Right renal cortex interstitium (tissue), 3 donors: ENCODE measurements around the gene KRTAP12-3. TPM values are rescaled to one million over a fixed set of nuclear protein-coding genes. Genes with fewer than 3 reads are reported as not detected.
"Not testable (repeated sequence)": the region's sequence is repeated elsewhere in the genome, so short reads cannot be mapped to it uniquely, and the experiment has no call there.

ENCODE experiments used
- DNase-seq, 3 donors: peaks; one replicate each; pipeline ENCODE4 v3.0.0-alpha.2; 2013; ENCODE audit warnings: low read depth in 3 of 3, low spot score in 2 of 3
- polyA plus RNA-seq, 3 donors: library from polyadenylated mRNA; unstranded; fragments of 120-200 nt; gene quantifications; one replicate each; pipeline ENCODE4 v1.2.1, GENCODE V29; 2013; ENCODE audit not compliant: insufficient read length in 3 of 3

KRTAP12-3 gene, protein sequence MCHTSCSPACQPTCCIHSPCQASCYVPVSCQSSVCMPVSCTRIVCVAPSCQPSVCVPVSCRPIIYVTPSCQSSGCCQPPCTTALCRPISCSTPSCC
- not detected for polyA plus RNA-seq

DNA sequence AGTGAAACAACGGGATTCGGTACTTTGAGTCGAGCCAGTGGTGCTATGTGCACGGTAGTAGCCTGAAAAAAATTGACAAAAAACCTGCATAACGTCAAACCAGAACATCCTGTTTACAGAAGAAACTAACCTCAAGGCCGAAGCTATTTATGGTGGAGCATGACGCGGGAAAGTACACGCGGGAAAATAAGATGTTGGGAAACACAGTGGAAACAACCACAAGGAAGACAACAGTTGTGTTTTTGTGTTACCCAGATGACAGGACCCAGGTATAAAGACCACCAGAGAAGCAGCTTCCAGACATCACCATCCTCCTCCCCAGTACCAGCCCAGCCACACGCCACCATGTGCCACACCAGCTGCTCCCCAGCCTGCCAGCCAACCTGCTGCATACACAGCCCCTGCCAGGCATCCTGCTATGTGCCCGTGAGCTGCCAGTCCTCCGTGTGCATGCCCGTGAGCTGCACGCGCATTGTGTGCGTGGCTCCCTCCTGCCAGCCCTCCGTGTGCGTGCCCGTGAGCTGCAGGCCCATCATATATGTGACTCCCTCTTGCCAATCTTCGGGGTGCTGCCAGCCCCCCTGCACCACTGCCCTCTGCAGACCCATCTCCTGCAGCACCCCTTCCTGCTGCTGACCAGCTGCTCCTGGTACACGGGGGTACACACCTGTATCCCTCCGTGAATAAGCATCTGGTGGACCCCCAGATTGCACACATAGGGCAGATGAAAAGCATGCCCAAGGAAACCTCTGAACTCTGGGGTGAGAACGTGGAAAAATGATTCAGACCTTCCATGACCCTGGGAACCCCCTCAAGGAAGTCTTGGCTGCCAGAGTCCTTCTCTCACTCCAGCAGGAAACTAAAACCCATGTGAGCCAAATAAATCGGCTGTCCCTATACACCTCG is at the start of gene KRTAP12-3:
KRTAP12-3 (plus strand) TSS at position 298 of the 906 bp plus-strand sequence; CDS start at position 346, 48 bp downstream.
- DNase-seq = no peak

DNA sequence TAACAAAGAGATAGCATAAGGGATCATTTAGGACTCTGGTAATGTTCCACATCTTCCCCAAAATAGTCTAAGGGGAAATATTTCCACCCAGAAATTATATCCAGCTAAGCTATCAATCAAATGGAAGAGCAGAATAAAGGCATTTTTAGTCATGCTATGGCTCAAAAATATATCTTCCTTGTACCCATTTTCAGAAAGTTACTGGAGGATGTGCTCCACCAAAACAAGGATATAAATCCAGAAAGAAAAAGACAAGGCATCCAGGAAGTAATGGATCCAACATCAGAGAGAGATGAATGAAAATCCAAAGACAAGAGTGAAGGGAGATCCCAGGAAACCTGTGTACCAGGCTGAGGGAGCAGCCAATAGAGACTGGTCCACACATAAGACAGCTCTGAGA is 48.5 kb upstream of the KRTAP12-3 start:
- DNase-seq = no peak

DNA sequence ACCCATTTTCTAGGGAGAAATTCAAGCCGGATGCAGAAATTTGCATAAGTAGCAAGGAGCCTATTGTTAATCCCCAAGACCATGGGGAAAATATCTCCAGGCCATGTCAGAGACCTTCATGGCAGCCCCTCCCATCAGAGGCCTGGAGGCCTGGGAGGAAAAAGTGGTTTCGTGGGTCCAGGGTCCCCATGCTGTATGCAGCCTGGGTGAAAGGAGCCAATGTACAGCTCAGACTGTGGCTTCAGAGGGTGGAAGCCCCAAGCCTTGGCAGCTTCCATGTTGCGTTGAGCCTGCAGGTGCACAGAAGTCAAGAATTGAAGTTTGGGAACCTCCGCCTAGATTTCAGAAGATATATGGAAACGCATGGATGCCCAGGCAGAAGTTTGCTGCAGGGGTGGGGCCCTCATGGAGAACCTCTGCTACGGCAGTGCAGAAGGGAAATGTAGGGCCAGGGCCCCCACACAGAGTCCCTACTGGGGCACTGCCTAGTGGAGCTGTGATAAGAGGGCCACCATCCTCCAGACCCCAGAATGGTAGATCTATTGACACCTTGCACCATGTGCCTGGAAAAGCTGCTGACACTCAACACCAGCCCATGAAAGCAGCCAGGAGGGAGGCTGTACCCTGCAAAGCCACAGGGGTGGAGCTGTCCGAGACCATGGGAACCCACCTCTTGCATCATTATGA is 47.4 kb upstream of the KRTAP12-3 start:
- not testable (repeated sequence) for DNase-seq

DNA sequence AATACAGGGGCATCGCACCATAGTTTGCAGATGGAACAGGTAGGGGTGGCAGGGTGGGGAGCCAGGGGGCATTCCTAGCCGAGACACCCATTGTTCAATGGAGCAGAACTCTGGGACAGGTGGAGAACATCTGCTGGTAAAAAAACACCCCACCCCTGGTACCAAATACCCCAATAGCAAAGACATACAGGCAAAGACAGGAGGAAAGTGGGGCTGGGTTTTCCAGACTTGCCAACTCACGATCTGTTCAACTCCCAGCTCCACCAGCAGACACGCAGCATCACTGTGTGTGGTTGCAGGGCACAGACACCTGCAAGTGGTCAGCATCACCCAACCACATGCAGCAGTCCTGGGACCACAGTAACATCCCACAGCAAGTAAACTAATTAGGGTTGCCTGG is 46.2 kb upstream of the KRTAP12-3 start:
- no peak for DNase-seq

DNA sequence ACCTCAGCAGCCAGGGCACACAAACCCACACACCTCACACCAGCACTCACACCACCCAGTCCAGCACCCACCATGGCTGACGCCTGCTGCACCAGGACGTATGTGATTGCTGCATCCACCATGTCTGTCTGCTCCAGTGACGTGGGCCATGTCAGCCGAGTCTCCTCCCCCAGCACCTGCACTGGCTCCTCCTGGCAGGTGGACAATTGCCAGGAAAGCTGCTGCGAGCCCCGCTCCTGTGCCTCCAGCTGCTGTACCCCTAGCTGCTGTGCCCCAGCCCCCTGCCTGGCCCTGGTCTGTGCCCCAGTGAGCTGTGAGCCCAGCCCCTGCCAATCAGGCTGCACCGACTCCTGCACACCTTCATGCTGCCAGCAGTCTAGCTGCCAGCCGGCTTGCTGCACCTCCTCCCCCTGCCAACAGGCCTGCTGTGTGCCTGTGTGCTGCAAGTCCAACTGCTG is 45.7 kb upstream of the KRTAP12-3 start, which contains the start of gene KRTAP10-8:
KRTAP10-8 (plus strand) TSS at position 51 of the 458 bp plus-strand sequence; CDS start at position 73, 22 bp downstream.
- DNase-seq = no peak

DNA sequence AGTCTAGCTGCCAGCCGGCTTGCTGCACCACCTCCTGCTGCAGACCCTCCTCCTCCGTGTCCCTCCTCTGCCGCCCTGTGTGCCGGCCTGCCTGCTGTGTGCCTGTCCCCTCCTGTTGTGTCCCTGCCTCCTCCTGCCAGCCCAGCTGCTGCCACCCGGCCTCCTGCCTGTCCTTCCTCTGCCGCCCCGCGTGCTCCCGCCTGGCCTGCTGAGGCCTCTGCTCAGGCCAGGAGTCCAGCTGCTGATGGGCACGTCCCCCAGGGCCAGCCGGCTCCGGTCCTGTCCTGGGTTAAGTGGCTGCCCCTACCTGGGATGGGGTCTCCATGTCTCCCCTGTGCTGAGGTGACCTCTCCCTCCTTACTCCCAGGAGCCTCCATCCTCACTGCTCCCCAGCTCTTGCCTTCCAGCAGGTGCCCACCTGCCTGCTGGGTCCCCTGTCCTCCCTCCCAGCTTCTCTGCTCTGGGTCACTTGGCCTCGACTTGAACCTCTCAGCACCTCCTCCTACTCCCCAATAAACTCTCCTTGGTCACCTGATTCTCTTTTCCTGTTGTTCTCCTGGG is 45.0 kb upstream of the KRTAP12-3 start:
- DNase-seq = no peak

DNA sequence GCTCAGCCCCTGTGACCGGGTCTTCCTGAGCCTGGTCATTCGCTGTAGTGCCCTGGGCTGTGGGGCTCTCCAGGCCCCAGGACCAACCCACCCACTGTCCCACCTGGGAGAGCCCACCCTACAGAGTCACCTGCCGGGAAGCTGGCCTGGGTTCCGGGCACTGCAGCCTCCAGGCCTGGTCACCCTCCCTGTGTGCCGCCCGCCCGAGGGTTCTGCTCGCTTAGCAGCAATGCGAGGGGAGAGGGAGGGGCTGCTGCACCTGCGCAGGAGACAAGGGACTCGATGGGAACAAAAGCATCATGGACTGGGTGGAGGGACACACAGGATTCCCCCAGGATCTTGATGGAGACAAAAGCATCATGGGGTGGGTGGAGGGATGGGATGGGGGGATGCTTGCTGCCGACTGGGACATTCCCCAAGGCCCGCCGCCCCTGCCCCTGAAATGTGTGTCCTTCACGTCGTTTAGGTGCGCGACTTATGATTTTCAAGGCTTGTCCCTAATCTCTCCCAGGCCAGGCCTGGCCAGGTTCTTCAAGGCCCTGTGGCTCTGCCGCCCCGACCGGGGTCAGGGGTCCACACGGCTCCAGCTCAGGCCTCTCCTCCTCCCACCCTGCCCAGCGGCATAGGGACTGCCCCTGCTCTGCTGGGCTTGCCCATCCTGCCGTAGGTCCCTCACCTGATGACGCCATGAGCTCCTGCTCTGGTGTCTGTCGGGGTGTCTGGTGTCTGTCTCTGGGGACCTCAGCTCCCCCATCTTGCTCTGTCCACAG is 44.2 kb upstream of the KRTAP12-3 start:
- no peak for DNase-seq

DNA sequence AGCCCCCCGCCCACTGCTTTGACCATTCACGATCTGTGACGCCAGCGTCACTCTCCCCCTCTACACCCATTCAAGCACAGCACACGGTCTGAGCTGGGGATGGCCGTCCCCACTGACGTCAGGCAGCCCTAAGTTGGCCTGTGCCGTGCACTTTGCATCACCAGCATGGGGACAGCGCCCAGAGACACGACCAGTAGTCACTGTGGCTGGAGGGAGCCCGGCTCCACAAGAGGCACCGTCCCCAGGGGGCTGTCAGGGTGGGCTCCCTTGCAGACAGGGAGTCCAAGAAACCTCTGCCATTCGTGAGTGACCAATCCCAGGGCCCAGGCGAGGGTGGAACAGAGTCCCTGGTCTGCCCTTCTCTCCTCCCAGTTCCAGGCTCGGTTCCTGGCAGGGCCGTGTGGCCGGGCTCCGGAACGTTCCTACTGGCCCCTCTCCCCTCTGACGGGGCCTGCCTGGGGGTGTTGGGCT is 43.5 kb upstream of the KRTAP12-3 start:
- no peak for DNase-seq

DNA sequence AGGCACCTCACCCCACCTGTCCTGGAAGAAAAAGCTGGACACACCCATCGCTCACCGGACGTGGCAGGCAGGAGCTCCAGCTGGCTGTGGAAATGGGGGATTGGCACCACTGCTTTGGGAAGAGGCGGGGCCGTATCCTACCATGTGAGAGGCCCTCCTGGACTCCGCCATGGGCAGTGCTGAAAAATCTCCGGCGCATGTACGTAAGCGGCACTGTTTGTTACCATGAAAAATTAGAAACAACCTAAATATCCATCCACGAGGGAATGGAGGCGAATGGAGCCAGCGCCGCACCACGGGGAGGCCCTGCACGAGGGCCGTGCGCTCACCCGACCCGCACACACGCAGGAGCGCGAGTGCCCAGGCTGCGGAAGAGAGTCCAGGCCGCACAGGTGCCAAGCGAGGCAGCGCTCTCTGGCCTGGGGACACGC is 42.8 kb upstream of the KRTAP12-3 start:
- DNase-seq = no peak

DNA sequence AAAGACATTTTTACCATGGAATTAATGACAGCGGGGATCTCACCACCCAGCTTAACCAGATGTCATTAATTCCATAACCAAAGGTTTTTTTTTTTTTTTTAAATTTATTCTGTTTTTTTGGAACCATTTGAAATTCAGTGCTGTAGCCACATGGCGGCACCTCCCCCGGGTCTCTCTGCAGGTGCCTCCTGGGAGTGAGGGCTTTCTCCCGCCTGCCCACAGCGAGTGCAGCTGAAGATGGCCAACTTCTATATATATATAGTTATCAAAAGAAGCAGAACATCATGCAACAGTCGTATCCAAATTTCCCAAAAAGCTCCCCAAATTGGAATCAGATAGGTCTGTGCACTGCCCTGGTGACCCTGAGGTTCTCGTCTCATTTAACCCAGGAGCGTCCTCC is 42.3 kb upstream of the KRTAP12-3 start:
- no peak for DNase-seq

DNA sequence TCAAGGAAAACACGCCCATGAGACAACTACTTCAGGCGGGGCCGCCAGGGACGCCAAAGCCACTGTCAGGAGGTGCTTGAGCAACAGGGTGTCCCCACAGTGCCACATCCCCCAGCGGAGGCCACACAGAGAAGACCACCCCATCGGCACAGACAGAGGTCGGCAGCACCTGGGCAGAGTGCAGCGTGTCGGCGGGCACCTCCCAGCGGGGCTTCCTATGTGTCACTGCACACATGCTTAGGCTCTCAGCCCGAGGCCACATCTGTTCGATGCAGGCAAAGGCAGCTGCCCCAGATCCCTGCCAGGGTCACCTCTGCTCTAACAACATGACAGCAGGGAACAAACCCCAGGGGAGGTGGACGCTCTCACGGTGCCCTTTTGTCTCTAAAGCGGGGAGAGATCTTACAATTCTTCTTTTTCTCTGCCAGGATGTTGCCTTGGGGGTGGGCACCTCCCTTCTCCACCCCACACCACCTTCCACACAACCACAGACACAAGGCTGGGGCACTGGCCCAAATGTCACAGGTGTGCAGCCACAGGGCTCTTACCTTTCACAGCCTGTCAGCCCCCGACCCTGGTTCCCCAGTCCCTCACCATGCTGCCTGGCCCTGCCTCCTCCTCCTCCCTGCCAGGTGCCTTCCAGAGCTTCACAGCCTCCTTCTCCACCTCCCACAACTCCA is 41.7 kb upstream of the KRTAP12-3 start:
- DNase-seq = no peak

DNA sequence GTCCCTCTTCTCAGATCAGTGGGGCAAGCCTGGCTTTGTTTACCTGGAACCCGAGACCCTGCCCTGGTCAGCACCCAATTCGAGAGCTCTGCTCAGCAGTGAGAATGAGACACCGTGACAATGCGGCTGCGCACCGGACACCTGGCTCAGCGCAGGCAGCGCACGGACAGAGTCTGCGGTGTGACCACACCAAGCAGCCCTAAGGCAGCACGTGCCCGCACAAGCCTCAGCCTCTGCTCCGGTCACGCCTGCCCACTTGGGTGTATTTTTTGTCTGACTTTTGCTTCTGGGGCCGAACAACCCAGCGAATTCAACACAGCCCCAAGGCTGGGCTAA is 41.2 kb upstream of the KRTAP12-3 start:
- no peak for DNase-seq

DNA sequence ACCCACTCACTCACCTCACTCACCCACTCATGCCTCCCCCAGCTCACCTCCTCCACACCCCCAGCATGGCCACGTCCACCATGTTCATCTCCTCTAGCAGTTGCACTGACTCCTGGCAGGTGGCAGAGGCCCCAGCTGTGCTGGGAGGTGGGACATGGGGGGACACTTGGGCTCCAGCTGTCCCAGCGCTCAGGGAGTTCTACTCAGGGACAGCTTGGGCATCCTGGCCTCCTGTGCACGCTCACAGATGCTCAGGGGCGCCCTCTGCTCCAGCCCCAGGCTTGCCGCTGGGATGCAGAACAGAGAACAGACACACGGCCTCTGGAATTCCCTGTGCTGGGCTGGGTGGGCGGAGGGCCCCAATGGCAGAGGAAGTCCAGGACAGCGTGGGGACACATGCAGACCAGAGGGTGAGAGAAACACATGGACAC is 40.6 kb upstream of the KRTAP12-3 start:
- DNase-seq = no peak

DNA sequence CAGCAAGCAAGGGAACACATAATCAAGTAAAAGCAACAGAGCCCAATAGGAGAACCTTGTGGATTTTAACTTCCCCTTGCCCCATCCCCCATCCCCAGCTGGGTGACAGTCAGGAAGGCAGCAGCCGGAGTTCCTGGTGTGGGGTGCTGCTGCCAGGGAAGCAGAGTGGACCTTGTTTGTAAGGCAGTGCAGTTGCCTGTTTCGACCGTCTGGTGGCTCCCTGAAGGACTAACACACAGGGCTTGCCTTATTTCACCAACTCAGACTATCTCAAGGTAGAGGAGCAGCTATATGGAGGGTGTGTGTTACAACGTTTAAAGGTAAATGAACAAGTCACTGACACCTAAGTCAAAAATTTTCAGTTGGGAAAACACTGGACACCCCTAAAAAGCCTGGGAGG is 39.2 kb upstream of the KRTAP12-3 start:
- no peak for DNase-seq

DNA sequence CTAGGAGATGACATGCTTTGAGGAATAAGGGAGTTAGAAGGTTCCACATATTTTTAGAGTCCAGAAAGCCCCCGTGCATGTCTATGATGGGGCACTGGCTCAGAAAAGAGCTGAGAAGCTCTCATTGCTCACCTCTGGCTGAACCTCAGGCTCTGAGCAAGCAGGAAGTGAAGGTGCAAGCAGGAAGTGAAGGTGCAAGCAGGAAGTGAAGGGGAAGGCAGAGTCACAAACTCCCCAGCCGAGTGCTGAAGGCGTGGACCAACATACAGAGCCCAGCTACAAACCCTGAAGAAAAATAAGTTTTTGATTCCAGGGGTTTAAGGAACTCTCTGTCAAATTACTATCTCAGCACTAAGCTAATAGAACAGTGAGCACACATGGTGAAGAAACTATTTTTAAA is 38.8 kb upstream of the KRTAP12-3 start:
- DNase-seq = no peak

DNA sequence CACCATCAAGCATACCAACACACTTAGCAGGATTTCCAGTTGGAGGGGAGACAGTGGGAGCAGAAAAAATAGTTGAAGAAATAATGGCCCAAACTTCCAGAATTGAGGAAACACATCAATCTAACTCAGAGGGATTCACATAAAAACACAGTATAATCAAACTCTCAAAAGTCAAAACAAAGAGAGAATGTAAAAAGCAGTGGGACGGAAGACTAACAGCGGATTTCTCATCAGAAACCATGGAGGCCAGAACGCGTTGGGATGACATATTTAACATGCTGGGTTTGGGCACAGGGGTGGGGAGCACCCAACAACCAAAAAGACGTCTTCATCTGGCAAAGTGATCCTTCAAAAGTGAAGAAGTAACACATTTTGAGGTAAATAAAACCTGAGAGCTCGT is 37.8 kb upstream of the KRTAP12-3 start:
- DNase-seq = no peak

DNA sequence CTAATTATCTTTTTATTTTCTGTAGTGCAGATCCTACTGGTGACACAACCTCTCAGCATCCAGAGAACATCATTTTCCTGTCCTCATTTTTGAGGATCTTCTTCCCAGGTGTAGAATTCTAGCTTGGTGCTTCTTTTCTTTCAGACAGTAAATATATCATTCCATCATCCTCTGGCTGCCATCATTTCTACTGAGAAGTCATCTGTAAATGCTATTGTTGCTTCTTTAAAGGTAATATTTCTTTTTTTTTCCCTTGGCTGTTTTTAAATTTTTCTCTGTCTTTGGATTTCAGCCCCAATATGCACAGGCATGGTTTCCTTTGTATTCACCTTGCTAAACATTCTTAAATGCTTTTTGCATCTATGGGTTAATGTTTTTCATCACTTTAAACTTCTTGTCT is 34.2 kb upstream of the KRTAP12-3 start:
- DNase-seq = no peak

DNA sequence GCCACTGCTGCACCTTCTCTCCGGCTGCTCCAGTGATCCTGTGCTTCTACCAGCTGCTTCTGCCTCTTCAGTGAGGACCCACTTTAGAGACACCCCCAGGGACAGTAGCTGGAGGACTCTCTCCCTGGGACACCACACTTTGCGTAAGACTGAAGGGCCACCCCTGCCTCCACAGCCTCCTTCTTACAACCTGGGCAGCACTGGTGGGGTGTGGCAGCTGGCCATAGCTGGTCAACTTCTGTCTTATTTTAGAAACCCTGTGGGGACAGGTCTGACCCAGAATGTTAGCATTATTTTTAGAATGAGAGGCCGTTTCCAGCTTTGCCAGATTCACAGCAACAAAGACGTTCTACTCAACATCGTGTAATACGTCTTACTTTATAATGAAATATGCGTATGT is 32.0 kb upstream of the KRTAP12-3 start:
- no peak for DNase-seq

DNA sequence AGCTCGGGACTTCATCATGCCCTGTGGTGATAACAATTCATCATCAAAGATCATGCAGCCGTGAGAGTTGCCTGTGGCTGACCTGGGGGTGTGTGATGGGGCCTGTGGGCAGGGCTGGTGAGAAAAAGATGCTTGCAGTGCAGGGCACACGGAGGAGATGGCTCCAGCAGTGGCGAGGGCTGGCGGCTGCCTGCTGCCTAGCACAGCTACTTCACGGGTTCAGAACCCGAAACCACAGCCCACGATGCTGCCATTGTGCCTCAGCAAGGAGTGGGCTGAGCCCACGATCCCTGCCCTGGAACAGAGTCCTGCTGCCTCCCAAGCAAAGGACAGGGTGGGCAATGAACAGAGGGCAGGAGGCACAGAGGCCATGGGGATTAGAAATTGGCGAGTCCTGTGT is 31.5 kb upstream of the KRTAP12-3 start:
- DNase-seq = no peak

DNA sequence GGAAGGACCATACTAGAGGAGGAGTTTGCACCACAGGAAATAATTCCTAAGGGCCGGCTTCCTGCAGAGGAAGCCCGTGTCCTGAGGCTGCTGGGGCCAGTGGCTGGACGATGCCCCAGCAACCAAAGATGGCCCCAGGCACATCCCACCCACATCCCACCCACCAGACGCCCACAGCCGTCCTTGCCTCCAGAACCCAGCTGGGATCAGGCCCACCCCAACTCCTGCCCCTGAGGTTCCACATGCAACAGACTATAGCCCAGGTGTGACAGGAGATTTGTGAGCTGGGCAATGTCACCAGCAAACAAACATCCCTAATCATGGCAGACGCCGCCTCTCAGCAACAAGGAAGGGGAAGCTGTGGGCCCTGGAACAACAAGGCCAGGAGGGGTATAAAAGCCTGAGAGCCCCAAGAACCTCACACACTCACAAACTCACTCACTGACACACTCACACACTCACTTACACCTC is 31.0 kb upstream of the KRTAP12-3 start, which contains the start of gene KRTAP10-9:
KRTAP10-9 (plus strand) TSS at position 421 of the 471 bp plus-strand sequence. CDS start 79 bp downstream, outside the sequence.
- no peak for DNase-seq
